ENCODE data around the gene IQGAP2.

GRCh38 chr5:76637490-76637889, 234.4 kb downstream of the IQGAP2 start:
- no peak for TF ChIP-seq CTCF (IDR thresholded peaks at IDR 0.05)
- TF ChIP-seq POLR2A (IDR thresholded peaks at IDR 0.05) = no peak
